ENCODE data around the gene EXD2.

EXD2 gene

GRCh38 chr14:69249603-69250002, 58.3 kb downstream of the EXD2 start:
- Histone ChIP-seq H3K4me2 (ENCODE audit: low read length) (no peak overlapping the region), H3K27ac (ENCODE audit: low read depth, low read length) (no peak overlapping the region), H3K36me3 (ENCODE audit: control insufficient read depth, low read length) (no peaks in the 10 kb centered on the region), H3K9me2 (replicated peaks; ENCODE audit: control insufficient read depth, low read length) (no peaks in the 10 kb centered on the region), H4K20me1 (ENCODE audit: control insufficient read depth, insufficient read depth, low read depth, low read length) (no peaks in the 10 kb centered on the region), H3K9me3 (ENCODE audit: control insufficient read depth, insufficient read depth, low read length) (no peaks in the 10 kb centered on the region), H3K4me3 (ENCODE audit: low read length) (no peak overlapping the region), H3F3A (ENCODE audit: control insufficient read depth, insufficient read depth) (no peaks in the 10 kb centered on the region), H3K27me3 (ENCODE audit: control insufficient read depth, low read length) (peaks cover 3% of the 10 kb centered on the region; the same call in 1 of the 2 replicates), H3K79me2 (ENCODE audit: control insufficient read depth, low read length) (no peaks in the 10 kb centered on the region), H3K4me1 (ENCODE audit: control insufficient read depth, low read length) (peaks cover 12% of the 10 kb centered on the region)
- TF ChIP-seq EZH2phosphoT487 (IDR thresholded peaks at IDR 0.05; ENCODE audit: borderline replicate concordance, low read length) (no peak), CTCF (IDR thresholded peaks at IDR 0.05; ENCODE audit: low read depth, low read length, poor library complexity, severe bottlenecking) (no peak)

- Histone ChIP-seq H3K27ac (ENCODE audit: low read depth, low read length) (no peak overlapping the region), H3K27me3 (ENCODE audit: control insufficient read depth, low read length) (peaks cover 9% of the 10 kb centered on the region), H3F3A (ENCODE audit: control insufficient read depth, insufficient read depth) (no peaks in the 10 kb centered on the region), H3K79me2 (ENCODE audit: control insufficient read depth, low read length) (no peaks in the 10 kb centered on the region), H3K9me3 (ENCODE audit: control insufficient read depth, insufficient read depth, low read length) (no peaks in the 10 kb centered on the region), H3K36me3 (ENCODE audit: control insufficient read depth, low read length) (no peaks in the 10 kb centered on the region), H3K4me2 (ENCODE audit: low read length) (no peak overlapping the region), H3K4me3 (ENCODE audit: low read length) (no peak overlapping the region), H3K9me2 (replicated peaks; ENCODE audit: control insufficient read depth, low read length) (no peaks in the 10 kb centered on the region), H3K4me1 (ENCODE audit: control insufficient read depth, low read length) (peaks cover 12% of the 10 kb centered on the region), H4K20me1 (ENCODE audit: control insufficient read depth, insufficient read depth, low read depth, low read length) (no peaks in the 10 kb centered on the region)
- no peak for TF ChIP-seq CTCF (IDR thresholded peaks at IDR 0.05; ENCODE audit: low read depth, low read length, poor library complexity, severe bottlenecking)
- no peak for TF ChIP-seq EZH2phosphoT487 (IDR thresholded peaks at IDR 0.05; ENCODE audit: borderline replicate concordance, low read length)
These were observed 61.6 kb downstream of the EXD2 start for GRCh38 chr14:69252851-69253250.

GRCh38 chr14:69259168-69259526, 67.8 kb downstream of the EXD2 start:
- H3K27me3 ChIP-seq (ENCODE audit: control insufficient read depth, low read length), result peaks cover 55% of the 10 kb centered on the region
- no peaks in the 10 kb centered on the region for H4K20me1 ChIP-seq (ENCODE audit: control insufficient read depth, insufficient read depth, low read depth, low read length)
- H3K27ac ChIP-seq (ENCODE audit: low read depth, low read length), result no peak overlapping the region
- H3K9me2 ChIP-seq (replicated peaks; ENCODE audit: control insufficient read depth, low read length), result no peaks in the 10 kb centered on the region
- no peak overlapping the region for H3K4me3 ChIP-seq (ENCODE audit: low read length)
- no peak for TF ChIP-seq CTCF (IDR thresholded peaks at IDR 0.05; ENCODE audit: low read depth, low read length, poor library complexity, severe bottlenecking)
- TF ChIP-seq EZH2phosphoT487 (IDR thresholded peaks at IDR 0.05; ENCODE audit: borderline replicate concordance, low read length), result no peak
- no peaks in the 10 kb centered on the region for H3K9me3 ChIP-seq (ENCODE audit: control insufficient read depth, insufficient read depth, low read length)
- H3K36me3 ChIP-seq (ENCODE audit: control insufficient read depth, low read length), result no peaks in the 10 kb centered on the region
- H3F3A ChIP-seq (ENCODE audit: control insufficient read depth, insufficient read depth), result no peaks in the 10 kb centered on the region
- H3K4me2 ChIP-seq (ENCODE audit: low read length), result no peak overlapping the region
- H3K4me1 ChIP-seq (ENCODE audit: control insufficient read depth, low read length), result peaks cover 7% of the 10 kb centered on the region; the same call in 1 of the 2 replicates
- H3K79me2 ChIP-seq (ENCODE audit: control insufficient read depth, low read length), result no peaks in the 10 kb centered on the region
